ENCODE results near the gene HCRTR1.

HCRTR1 gene

DNA sequence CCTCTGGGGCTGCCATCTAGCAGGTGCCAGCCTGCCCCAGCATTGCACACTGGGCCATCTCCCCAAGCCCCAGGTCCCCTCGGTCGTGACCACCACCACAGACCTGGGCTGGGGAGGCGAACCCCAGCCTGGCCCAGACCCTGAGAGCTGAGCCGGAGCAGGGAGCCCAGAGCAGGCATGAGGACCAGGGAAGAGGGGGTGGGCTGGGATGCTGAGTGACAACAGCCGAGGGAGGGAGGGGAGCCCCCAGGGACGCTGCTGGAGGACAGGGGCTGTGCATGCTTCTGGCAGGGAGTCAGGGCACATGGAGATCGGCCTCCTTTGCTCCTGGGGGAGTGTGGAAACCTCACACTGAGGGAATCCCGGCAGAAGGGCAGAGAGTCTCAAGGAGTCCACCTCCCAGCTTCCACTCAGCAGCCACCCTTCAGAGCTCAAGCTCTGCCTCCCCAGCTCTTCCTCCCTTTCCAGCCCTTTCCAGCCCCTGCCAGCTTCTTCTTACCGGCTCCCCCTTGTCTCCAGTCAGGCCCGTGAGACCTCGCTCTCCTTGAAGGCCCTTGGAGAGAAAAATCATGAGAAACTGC, 50.9 kb downstream of the HCRTR1 start:
- DNase-seq = no peak

GRCh38 chr1:31669433-31669785, 51.9 kb downstream of the HCRTR1 start:
- no peak for DNase-seq

GRCh38 chr1:31669786-31670592, 52.5 kb downstream of the HCRTR1 start:
- DNase-seq = no peak

- no peak for DNase-seq
Measured at GRCh38 chr1:31670593-31670964, 53.1 kb downstream of the HCRTR1 start.

GRCh38 chr1:31671147-31671546, 53.7 kb downstream of the HCRTR1 start:
- no peak for DNase-seq

GRCh38 chr1:31671561-31672201, 54.2 kb downstream of the HCRTR1 start:
- no peak for DNase-seq

DNA sequence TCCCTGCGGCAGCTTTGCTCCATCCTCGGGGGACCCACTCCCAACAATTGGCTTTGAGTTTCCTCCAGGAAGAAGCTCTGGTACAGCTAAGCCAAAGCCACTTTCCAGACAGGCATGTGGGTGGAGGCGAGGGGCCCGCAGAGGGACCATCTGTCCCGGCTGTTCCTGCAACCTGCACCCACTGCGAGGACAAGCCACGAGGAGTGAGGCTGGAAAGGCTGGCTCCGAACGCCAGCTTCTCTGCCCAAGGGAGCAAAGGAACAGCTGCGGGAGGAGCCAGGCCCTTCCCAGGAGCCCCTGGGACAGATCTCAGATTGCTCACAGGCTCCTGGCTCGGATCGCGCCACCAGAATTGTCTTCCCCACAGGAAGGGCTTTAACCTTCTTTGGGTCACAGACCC, 55.5 kb downstream of the HCRTR1 start:
- DNase-seq = no peak

GRCh38 chr1:31673433-31673832, 55.9 kb downstream of the HCRTR1 start:
- DNase-seq = no peak

- no peak for DNase-seq
Measured at GRCh38 chr1:31674626-31675025, 57.1 kb downstream of the HCRTR1 start.

- no peak for DNase-seq
Measured at GRCh38 chr1:31675161-31675560, 57.7 kb downstream of the HCRTR1 start.

DNA sequence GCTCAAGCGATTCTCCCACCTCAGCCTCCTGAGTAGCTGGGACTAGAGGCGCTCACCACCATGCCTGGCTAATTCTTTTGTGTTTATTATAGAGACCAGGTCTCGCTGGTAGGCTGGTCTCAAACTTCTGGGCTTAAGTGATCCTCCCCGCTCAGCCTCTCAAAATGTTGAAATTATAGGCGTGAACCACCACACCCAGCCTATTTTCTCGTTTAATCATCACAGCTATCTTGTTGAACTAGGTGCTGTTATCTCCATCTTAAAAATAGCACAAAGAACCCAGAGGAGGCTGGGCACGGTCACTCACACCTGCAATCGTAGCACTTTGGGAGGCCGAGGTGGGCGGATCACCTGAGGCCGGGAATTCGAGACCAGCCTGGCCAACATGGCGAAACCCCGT, 58.3 kb downstream of the HCRTR1 start:
- no peak for DNase-seq

Measured in GDM1 (cell line).